Fibroblast of skin of left biceps (primary cell): Measurements from ENCODE around the gene GNG3.
A peak's percentile ranks its signal among the peaks of the same experiment; 100 is the strongest.
"Not testable (repeated sequence)": the region's sequence is repeated elsewhere in the genome, so short reads cannot be mapped to it uniquely, and the experiment has no call there.

Experiments used
- DNase-seq, 2 experiments: peaks; one replicate each; pipeline ENCODE4 v3.0.0-alpha.2; 2013; ENCODE audit warnings: low read depth in 2 of 2

GNG3 gene

GRCh38 chr11:62687508-62688396 is 19.7 kb upstream of the GNG3 start:
- no peak for DNase-seq

GRCh38 chr11:62688491-62688890 is 19.0 kb upstream of the GNG3 start:
- DNase-seq, result no peak

GRCh38 chr11:62689421-62690183 is 17.9 kb upstream of the GNG3 start, which contains the start of gene LRRN4CL:
Gene LRRN4CL, minus strand, starts transcription at chr11:62689530. Its CDS starts 1,022 bp downstream, at chr11:62688508.
- peak; percentile 97 for DNase-seq

DNA sequence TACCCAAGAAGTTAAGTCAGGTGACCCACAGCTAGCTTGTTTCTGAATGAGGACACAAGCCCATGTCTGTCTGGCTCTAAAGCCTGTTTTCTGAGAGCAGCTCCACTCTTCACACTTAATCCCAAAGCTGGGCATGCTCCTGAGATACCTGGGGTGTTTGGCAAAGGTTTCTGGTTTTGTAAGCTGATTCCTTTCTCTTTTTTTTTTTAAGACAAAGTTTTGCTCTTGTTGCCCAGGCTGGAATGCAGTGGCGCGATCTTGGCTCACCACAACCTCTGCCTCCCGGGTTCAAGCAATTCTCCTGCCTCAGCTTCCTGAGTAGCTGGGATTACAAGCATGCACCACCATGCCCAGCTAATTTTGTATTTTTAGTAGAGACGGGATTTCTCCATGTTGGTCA is 13.9 kb upstream of the GNG3 start:
- not testable (repeated sequence) for DNase-seq

GRCh38 chr11:62694455-62695167 is 12.9 kb upstream of the GNG3 start:
- no peak for DNase-seq

DNA sequence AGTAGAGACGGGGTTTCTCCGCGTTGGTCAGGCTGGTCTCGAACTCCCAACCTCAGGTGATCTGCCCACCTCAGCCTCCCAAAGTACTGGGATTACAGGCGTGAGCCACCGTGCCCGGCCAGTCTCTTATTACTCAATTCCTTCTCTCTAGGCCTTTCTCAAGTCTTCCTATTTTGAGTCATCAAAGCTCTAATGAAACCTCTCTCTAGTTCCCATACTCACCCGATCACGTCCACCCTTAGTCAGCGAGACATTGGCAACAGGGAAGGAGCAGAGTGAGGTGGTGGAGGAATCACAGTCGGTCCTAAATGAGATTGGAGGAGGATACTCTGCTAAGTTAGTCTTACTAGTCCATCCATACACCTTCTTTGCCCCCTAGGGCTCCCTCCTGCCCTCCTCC is 5.2 kb upstream of the GNG3 start:
- no peak for DNase-seq

DNA sequence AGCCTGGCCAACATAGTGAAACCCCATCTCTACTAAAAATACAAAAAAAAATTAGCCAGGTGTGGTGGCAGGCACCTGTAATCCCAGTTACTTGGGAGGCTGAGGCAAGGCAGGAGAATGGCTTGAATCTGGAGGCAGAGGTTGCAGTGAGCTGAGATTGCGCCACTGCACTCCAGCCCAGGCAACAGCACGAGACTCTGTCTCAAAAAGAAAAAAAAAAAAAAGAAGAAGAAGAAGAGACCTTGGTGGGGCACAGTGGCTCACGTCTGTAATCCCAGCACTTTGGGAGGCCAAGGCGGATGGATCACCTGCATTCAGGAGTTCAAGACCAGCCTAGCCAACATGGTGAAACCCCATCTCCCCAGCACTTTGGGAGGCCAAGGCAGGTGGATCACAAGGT is 3.6 kb upstream of the GNG3 start:
- DNase-seq, result not testable (repeated sequence)

DNA sequence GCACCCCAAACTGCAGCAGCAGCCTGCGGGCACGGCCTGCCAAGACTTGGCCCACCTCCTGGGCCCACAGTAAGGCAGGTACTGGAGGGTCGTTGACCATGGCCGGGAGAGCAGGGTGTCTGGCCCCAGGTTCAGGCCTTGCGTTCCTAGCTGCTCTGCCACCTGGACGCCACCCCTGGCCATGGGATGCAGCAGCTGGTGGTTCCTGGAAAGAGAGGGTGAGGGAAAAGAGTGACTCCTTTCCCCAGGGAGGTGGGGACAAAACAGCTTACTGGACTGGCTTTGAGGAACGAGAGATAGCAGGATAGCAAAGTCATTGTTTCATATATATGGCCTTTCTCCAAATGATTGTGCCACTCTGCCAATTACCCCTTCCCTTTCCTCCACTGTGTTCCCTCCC is 2.1 kb upstream of the GNG3 start:
- DNase-seq, result no peak

- DNase-seq, result peak; percentile 77 to 80
Observed at GRCh38 chr11:62705880-62706849, 1.3 kb upstream of the GNG3 start.

- no peak for DNase-seq
Observed at GRCh38 chr11:62706850-62707247, 627 bp upstream of the GNG3 start.

- DNase-seq, result no peak
Observed at GRCh38 chr11:62708392-62708791, 916 bp downstream of the GNG3 start.

- DNase-seq, result no peak
Observed at GRCh38 chr11:62708793-62709192, 1.3 kb downstream of the GNG3 start.

DNA sequence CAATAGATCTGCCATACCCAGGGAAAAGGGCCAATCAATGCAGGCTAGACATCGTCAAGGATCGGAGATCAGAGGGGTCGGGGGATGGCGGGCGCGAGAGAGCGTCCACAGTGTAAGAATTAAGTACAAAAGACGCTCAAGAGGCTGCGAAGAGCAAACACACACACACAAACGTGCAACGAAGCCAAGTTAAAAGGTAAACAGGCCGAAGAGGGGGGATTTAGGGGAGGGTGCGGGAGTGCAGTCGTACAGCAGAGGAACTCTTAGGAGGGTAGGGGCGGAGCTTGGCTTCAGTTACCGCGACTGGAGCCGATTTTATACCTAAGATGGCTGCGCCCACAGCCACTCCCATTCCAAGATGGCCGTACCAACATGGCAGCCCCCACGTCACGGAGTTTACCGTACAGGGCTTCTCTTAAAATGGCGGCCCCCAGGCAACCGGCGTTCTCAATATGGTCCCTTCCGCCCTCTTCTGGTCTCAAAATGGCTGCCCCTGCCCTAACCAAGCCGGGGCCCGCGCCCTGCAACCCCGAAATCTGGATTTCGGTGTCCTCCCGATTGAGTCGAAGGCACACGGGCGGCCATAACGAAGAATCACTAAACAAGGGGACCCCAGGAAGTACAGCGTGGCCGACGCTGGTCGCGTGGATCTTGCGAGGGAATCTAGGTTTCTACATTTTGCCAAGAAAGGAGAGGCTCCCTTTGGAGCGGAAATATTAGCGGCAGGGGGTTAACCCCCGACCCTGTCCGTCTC is 1.9 kb downstream of the GNG3 start:
- peak; percentile 94 for DNase-seq

GRCh38 chr11:62710001-62710345 is 2.5 kb downstream of the GNG3 start:
- no peak for DNase-seq

GRCh38 chr11:62712276-62712812 is 4.9 kb downstream of the GNG3 start:
- DNase-seq, result no peak

DNA sequence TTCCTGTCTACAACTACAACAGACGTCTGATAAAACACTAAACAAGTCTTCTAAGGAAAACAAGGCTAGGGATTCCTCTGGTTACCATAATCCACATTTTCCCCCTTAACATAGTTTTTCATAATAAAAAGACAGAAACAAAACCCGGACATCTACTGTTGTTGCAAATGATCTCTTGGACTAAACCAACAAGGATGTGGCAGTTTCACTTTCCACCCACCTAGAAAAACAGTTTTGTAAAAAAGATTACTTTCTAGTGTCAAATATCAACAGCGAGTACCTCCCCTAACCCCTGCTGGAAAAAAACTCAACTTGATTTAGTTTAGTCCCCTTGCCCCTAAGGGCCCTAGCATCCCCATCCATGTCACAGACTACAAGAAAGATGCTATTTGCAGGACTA is 5.4 kb downstream of the GNG3 start:
- DNase-seq, result no peak

DNA sequence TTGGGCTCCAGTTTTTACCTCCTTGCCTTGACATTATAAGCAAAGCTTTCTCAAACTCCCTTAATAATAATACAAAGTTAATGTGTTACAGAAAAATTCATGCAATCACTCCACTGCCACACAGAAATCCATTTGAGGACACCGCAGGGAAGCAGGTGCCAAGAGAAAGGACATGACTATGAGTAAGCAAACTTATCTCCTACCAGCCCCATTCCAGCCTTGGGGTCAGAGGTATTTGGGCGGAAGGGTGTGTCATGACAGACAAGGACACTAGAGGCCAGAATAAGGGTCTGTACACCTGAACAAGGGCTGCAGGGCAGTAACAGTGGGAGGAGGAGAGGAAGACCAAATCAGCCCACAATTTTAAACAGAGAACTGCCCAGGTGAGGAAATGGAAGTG is 5.9 kb downstream of the GNG3 start:
- no peak for DNase-seq

GRCh38 chr11:62715150-62716130 is 8.0 kb downstream of the GNG3 start:
- DNase-seq, result no peak

GRCh38 chr11:62716206-62716605 is 8.7 kb downstream of the GNG3 start:
- DNase-seq, result no peak
